WTC11 (cell line): ENCODE data around the gene OAS2. TPM values are rescaled to one million over a fixed set of nuclear protein-coding genes. Genes with fewer than 3 reads are reported as not detected.

Source experiments
- ATAC-seq: fragments of 200-7000 bp; cut with Tn5 transposase; 2 replicates; pipeline ENCODE4 v1.10.0; 2021; ENCODE audit warnings: mild to moderate bottlenecking, moderate library complexity
- CTCF ChIA-PET: fragments of 300-600 bp; sonication (Branson Sonifier 250); formaldehyde crosslinking; loops from one replicate; lab custom pipeline; 2021; ENCODE audit warnings: antibody characterized with exemption; lab: Charles Lee
- POLR2A ChIA-PET: fragments of 350-600 bp; sonication (Branson Sonifier 250); formaldehyde crosslinking; loops from one replicate; lab custom pipeline; 2021; ENCODE audit warnings: antibody characterized with exemption; lab: Charles Lee
- DNase-seq: peaks from one replicate; pipeline ENCODE4 v3.0.0; 2021; ENCODE audit warnings: low spot score
- H3K27ac Mint-ChIP-seq: 2 replicates; pipeline ENCODE4 v1.8.0; 2021; ENCODE audit warnings: mixed read lengths
- H3K27me3 Mint-ChIP-seq: 2 replicates; pipeline ENCODE4 v1.8.0; 2021; ENCODE audit warnings: low read depth, mild to moderate bottlenecking, moderate library complexity, mixed read lengths
- H3K36me3 Mint-ChIP-seq: 2 replicates; pipeline ENCODE4 v1.8.0; 2021; ENCODE audit warnings: mixed read lengths
- H3K4me1 Mint-ChIP-seq: 2 replicates; pipeline ENCODE4 v1.8.0; 2022; ENCODE audit warnings: mixed read lengths
- H3K4me3 Mint-ChIP-seq: 2 replicates; pipeline ENCODE4 v1.8.0; 2021; ENCODE audit warnings: mild to moderate bottlenecking, moderate library complexity, mixed read lengths
- H3K9me3 Mint-ChIP-seq: 2 replicates; pipeline ENCODE4 v1.8.0; 2021; ENCODE audit warnings: mixed read lengths
- CREM ChIP-seq: sonication (generic); formaldehyde crosslinking; IDR thresholded peaks from 2 replicates; pipeline ENCODE4 v1.8.1; 2022; ENCODE audit warnings: mild to moderate bottlenecking, missing genetic modification reagents, moderate library complexity
- E2F1 ChIP-seq: sonication (generic); formaldehyde crosslinking; IDR thresholded peaks from 2 replicates; pipeline ENCODE4 v1.8.0; 2022; ENCODE audit warnings: mild to moderate bottlenecking, missing genetic modification reagents
- GTF2I ChIP-seq: fragments of 250-450 bp; sonication (Bioruptor Pico); conservative IDR thresholded peaks from 2 replicates; pipeline ENCODE4 v1.4.0; 2021; ENCODE audit warnings: mild to moderate bottlenecking
- IRF1 ChIP-seq: sonication (generic); formaldehyde crosslinking; IDR thresholded peaks from 2 replicates; pipeline ENCODE4 v1.8.0; 2023; ENCODE audit warnings: missing genetic modification reagents
- NFATC4 ChIP-seq: fragments of 250-450 bp; sonication (Bioruptor Pico); IDR thresholded peaks from 2 replicates; pipeline ENCODE4 v1.9.0; 2021; ENCODE audit warnings: mild to moderate bottlenecking
- TEAD1 ChIP-seq: sonication (generic); formaldehyde crosslinking; IDR thresholded peaks from 2 replicates; pipeline ENCODE4 v1.8.0; 2022; ENCODE audit warnings: mild to moderate bottlenecking, missing genetic modification reagents
- ZNF317 ChIP-seq: sonication (generic); formaldehyde crosslinking; IDR thresholded peaks from 2 replicates; pipeline ENCODE4 v1.8.1; 2023; ENCODE audit warnings: low read depth, mild to moderate bottlenecking, moderate library complexity, missing genetic modification reagents, borderline replicate concordance
- ZNF423 ChIP-seq: fragments of 250-450 bp; sonication (Bioruptor Pico); IDR thresholded peaks from 2 replicates; pipeline ENCODE4 v2.1.2; 2022; ENCODE audit warnings: mild to moderate bottlenecking, moderate library complexity
- ZNF425 ChIP-seq: fragments of 250-450 bp; sonication (Bioruptor Pico); conservative IDR thresholded peaks from 2 replicates; pipeline ENCODE4 v1.9.0; 2021; ENCODE audit warnings: mild to moderate bottlenecking
- total RNA-seq: library from RNA; stranded (reverse); gene quantifications from 3 replicates; pipeline ENCODE4 v1.2.3, GENCODE V29; 2021
- TF ChIP-seq, protein P1 (sequence below): sonication (generic); formaldehyde crosslinking; IDR thresholded peaks from 2 replicates; pipeline ENCODE4 v1.8.0; 2023; ENCODE audit warnings: missing genetic modification reagents, mild to moderate bottlenecking, borderline replicate concordance
- TF ChIP-seq, protein P2 (sequence below): fragments of 250-450 bp; sonication (Bioruptor Pico); IDR thresholded peaks from 2 replicates; pipeline ENCODE4 v1.9.0; 2021; ENCODE audit warnings: mild to moderate bottlenecking, borderline replicate concordance

Gene OAS2
- total RNA-seq, 1 experiment from 2014 or later: 0.28 TPM

DNA sequence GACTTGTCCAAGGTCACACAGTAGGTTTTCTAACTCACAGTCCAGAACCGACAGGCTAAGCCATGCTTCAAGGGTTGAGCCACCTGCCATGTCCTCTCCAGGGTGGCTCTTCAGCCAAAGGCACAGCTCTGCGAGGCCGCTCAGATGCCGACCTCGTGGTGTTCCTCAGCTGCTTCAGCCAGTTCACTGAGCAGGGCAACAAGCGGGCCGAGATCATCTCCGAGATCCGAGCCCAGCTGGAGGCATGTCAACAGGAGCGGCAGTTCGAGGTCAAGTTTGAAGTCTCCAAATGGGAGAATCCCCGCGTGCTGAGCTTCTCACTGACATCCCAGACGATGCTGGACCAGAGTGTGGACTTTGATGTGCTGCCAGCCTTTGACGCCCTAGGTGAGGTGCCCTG, 12.7 kb upstream of the OAS2 start (continued):
- TF ChIP-seq, protein P1, sequence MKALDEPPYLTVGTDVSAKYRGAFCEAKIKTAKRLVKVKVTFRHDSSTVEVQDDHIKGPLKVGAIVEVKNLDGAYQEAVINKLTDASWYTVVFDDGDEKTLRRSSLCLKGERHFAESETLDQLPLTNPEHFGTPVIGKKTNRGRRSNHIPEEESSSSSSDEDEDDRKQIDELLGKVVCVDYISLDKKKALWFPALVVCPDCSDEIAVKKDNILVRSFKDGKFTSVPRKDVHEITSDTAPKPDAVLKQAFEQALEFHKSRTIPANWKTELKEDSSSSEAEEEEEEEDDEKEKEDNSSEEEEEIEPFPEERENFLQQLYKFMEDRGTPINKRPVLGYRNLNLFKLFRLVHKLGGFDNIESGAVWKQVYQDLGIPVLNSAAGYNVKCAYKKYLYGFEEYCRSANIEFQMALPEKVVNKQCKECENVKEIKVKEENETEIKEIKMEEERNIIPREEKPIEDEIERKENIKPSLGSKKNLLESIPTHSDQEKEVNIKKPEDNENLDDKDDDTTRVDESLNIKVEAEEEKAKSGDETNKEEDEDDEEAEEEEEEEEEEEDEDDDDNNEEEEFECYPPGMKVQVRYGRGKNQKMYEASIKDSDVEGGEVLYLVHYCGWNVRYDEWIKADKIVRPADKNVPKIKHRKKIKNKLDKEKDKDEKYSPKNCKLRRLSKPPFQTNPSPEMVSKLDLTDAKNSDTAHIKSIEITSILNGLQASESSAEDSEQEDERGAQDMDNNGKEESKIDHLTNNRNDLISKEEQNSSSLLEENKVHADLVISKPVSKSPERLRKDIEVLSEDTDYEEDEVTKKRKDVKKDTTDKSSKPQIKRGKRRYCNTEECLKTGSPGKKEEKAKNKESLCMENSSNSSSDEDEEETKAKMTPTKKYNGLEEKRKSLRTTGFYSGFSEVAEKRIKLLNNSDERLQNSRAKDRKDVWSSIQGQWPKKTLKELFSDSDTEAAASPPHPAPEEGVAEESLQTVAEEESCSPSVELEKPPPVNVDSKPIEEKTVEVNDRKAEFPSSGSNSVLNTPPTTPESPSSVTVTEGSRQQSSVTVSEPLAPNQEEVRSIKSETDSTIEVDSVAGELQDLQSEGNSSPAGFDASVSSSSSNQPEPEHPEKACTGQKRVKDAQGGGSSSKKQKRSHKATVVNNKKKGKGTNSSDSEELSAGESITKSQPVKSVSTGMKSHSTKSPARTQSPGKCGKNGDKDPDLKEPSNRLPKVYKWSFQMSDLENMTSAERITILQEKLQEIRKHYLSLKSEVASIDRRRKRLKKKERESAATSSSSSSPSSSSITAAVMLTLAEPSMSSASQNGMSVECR: no peak
- no peak for TF ChIP-seq ZNF317 (CRISPR knock-in tag)
- no peak for TF ChIP-seq TEAD1
- TF ChIP-seq IRF1 (CRISPR knock-in tag): no peak
- TF ChIP-seq, protein P2, sequence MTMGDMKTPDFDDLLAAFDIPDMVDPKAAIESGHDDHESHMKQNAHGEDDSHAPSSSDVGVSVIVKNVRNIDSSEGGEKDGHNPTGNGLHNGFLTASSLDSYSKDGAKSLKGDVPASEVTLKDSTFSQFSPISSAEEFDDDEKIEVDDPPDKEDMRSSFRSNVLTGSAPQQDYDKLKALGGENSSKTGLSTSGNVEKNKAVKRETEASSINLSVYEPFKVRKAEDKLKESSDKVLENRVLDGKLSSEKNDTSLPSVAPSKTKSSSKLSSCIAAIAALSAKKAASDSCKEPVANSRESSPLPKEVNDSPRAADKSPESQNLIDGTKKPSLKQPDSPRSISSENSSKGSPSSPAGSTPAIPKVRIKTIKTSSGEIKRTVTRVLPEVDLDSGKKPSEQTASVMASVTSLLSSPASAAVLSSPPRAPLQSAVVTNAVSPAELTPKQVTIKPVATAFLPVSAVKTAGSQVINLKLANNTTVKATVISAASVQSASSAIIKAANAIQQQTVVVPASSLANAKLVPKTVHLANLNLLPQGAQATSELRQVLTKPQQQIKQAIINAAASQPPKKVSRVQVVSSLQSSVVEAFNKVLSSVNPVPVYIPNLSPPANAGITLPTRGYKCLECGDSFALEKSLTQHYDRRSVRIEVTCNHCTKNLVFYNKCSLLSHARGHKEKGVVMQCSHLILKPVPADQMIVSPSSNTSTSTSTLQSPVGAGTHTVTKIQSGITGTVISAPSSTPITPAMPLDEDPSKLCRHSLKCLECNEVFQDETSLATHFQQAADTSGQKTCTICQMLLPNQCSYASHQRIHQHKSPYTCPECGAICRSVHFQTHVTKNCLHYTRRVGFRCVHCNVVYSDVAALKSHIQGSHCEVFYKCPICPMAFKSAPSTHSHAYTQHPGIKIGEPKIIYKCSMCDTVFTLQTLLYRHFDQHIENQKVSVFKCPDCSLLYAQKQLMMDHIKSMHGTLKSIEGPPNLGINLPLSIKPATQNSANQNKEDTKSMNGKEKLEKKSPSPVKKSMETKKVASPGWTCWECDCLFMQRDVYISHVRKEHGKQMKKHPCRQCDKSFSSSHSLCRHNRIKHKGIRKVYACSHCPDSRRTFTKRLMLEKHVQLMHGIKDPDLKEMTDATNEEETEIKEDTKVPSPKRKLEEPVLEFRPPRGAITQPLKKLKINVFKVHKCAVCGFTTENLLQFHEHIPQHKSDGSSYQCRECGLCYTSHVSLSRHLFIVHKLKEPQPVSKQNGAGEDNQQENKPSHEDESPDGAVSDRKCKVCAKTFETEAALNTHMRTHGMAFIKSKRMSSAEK (CRISPR knock-in tag): no peak
- TF ChIP-seq, all 79 proteins: peak for 0

DNA sequence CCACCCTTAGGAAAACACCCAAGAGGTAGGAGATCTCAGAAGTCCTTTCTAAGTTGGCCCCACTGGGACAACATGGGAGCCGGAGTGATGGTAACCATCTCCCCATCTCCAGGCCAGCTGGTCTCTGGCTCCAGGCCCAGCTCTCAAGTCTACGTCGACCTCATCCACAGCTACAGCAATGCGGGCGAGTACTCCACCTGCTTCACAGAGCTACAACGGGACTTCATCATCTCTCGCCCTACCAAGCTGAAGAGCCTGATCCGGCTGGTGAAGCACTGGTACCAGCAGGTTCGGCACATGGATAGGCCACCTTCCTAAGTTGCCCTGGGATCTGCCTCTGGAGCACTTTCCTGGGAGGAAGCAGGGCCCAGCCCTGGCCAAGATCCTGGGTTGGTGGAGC, 11.0 kb upstream of the OAS2 start:
- H3K4me1 Mint-ChIP-seq: no peaks in the 10 kb centered on the region
- TF ChIP-seq GTF2I (CRISPR knock-in tag): no peak
- no peak for TF ChIP-seq CREM (CRISPR knock-in tag)
- no peak for TF ChIP-seq ZNF425 (CRISPR knock-in tag)
- TF ChIP-seq E2F1: no peak
- TF ChIP-seq TEAD1: no peak
- no peak for TF ChIP-seq ZNF423 (CRISPR knock-in tag)
- no peak for TF ChIP-seq NFATC4 (CRISPR knock-in tag)
- DNase-seq (no peak), ATAC-seq (no peak)
- peaks cover 3% of the 10 kb centered on the region; the same call in 1 of the 2 replicates for H3K9me3 Mint-ChIP-seq
- no peak overlapping the region for H3K27ac Mint-ChIP-seq
- CTCF ChIA-PET: no interaction called here
- POLR2A ChIA-PET: no interaction called here
- no peaks in the 10 kb centered on the region; the same call in 1 of the 2 replicates for H3K27me3 Mint-ChIP-seq
- no peaks in the 10 kb centered on the region for H3K36me3 Mint-ChIP-seq
- H3K4me3 Mint-ChIP-seq: no peak overlapping the region
